ENCODE data around the gene DYNLRB1. TPM values are rescaled to one million over a fixed set of nuclear protein-coding genes. Genes with fewer than 3 reads are reported as not detected.
A peak's percentile ranks its signal among the peaks of the same experiment; 100 is the strongest.

Gene DYNLRB1
- total RNA-seq, 1 donor from 2014 or later = 166 TPM

DNA sequence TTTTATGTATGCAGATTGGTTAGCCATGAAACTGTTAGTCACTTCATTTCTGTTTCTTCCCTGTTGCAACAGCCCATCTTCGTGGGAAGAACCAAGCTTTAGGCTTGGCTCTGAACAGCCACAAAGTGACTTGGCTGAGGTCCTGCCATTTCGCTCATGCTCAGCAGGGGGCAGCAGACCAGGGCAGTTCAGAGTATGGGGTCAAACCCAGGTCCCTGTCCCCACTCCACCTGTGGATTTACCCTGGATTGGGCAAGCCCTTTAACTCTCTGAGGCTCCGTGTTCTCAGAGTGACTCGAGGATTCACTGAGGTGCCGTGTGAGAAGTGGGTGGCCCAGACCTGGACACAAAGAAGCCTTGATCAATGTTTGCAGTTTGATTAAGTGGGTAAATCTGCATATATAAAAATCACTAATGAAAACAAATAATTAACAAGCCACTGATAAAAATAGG is 22.5 kb downstream of the DYNLRB1 start:
- Mint-ChIP-seq H3K9me3 (ENCODE audit: unreplicated experiment) (no peaks in the 10 kb centered on the region), H3K27ac (ENCODE audit: unreplicated experiment) (no peak overlapping the region), H3K4me1 (ENCODE audit: unreplicated experiment) (no peaks in the 10 kb centered on the region), H3K27me3 (ENCODE audit: unreplicated experiment) (no peaks in the 10 kb centered on the region), H3K4me3 (ENCODE audit: unreplicated experiment) (no peak overlapping the region), H3K36me3 (ENCODE audit: unreplicated experiment) (peaks cover 45% of the 10 kb centered on the region)
- TF ChIP-seq, protein P1, sequence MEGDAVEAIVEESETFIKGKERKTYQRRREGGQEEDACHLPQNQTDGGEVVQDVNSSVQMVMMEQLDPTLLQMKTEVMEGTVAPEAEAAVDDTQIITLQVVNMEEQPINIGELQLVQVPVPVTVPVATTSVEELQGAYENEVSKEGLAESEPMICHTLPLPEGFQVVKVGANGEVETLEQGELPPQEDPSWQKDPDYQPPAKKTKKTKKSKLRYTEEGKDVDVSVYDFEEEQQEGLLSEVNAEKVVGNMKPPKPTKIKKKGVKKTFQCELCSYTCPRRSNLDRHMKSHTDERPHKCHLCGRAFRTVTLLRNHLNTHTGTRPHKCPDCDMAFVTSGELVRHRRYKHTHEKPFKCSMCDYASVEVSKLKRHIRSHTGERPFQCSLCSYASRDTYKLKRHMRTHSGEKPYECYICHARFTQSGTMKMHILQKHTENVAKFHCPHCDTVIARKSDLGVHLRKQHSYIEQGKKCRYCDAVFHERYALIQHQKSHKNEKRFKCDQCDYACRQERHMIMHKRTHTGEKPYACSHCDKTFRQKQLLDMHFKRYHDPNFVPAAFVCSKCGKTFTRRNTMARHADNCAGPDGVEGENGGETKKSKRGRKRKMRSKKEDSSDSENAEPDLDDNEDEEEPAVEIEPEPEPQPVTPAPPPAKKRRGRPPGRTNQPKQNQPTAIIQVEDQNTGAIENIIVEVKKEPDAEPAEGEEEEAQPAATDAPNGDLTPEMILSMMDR (IDR thresholded peaks at IDR 0.05) = peak; percentile 72
- no peak for DNase-seq (ENCODE audit: extremely low spot score, unreplicated experiment)

DNA sequence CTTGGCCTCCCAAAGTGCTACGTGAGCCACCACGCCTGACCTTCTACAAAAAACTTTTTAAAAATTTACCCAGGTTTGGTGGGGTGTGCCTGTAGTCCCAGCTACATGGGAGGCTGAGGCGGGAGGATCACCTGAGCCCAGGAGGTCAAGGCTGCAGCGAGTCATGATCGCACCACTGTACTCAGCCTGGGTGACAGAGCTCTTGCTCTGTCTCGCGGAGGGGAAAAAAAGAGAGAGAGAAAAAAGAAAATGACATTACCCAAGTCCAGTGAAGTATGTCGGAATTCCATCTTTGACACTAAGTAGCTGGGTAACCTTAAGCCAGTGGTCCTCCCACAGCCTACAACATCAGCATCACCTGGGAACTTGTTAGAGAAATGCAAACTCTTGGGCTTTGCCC is 23.5 kb downstream of the DYNLRB1 start:
- TF ChIP-seq, protein P1 (IDR thresholded peaks at IDR 0.05) = no peak
- no peak for DNase-seq (ENCODE audit: extremely low spot score, unreplicated experiment)
- H3K4me3 Mint-ChIP-seq (ENCODE audit: unreplicated experiment) = no peak overlapping the region
- no peak overlapping the region for H3K27ac Mint-ChIP-seq (ENCODE audit: unreplicated experiment)
- no peaks in the 10 kb centered on the region for H3K9me3 Mint-ChIP-seq (ENCODE audit: unreplicated experiment)
- peaks cover 38% of the 10 kb centered on the region for H3K36me3 Mint-ChIP-seq (ENCODE audit: unreplicated experiment)
- H3K27me3 Mint-ChIP-seq (ENCODE audit: unreplicated experiment) = no peaks in the 10 kb centered on the region
- H3K4me1 Mint-ChIP-seq (ENCODE audit: unreplicated experiment) = no peaks in the 10 kb centered on the region

DNA sequence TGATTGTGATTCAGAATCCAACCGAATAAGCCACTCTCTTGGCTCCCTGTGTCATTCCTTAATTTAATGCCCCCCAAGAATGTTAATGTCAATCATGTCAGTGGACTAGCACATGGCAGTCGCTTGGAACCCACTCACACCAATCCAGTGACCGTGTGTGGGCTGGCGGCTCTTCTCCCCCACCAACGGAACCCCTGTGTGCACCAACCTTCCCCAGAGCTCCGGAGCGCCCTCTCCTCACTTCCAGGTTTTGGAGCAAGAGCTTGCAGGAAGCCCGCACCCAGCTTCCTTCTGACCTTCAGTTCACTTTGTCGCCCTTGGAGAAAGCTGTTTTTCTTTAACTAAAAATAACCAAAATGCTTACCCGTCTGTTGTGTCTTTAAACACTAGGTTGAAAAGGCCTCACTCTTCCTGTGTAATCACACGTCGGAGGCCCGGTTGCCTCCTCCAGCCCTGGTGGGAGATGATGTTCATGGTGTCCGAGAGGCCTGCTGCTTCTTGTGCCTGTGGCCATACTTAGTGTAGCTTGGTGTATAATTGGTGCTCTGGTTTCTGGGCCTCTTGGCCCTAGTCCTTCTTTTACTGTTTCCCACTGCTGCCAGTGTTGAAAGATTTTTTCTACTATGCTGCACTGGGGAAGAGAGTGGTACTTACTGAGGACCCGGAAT is 24.5 kb downstream of the DYNLRB1 start:
- Mint-ChIP-seq H3K4me3 (ENCODE audit: unreplicated experiment) (no peak overlapping the region), H3K9me3 (ENCODE audit: unreplicated experiment) (no peaks in the 10 kb centered on the region), H3K27me3 (ENCODE audit: unreplicated experiment) (no peaks in the 10 kb centered on the region), H3K4me1 (ENCODE audit: unreplicated experiment) (no peaks in the 10 kb centered on the region), H3K36me3 (ENCODE audit: unreplicated experiment) (peaks cover 34% of the 10 kb centered on the region), H3K27ac (ENCODE audit: unreplicated experiment) (no peak overlapping the region)
- TF ChIP-seq, protein P1 (IDR thresholded peaks at IDR 0.05) = no peak
- DNase-seq (ENCODE audit: extremely low spot score, unreplicated experiment) = no peak

DNA sequence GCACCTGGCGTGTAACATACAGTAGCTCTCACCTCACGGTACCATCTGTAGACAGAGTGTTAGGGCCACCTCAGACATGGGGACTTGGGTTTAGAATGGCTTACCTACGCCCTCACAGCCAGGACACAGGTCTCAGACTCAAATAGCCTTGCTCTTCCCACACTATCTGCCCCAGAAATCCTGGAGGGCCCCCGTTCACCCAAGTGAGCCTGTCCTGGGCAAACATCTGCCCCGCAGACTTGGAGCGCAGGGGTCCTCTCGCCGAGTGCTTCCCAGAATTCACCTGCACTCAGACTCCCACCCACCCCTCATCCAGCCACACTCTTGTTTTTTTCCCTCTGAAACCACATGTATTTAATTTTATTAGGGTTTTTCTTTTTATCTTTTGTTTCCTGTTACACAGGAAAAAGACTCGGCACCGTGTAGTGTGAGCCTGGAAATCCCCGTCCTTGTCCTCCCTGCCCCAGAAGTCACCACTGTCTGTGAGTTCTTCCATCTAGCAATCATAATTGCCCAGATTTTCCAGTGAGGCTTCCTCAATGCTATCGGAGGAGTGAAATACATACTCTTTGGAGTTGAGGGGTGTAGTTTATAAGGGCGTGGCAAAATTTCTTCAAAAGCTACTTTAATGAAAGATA is 25.2 kb downstream of the DYNLRB1 start:
- TF ChIP-seq, protein P1 (IDR thresholded peaks at IDR 0.05) = no peak
- DNase-seq (ENCODE audit: extremely low spot score, unreplicated experiment) = no peak
- peaks cover 31% of the 10 kb centered on the region for H3K36me3 Mint-ChIP-seq (ENCODE audit: unreplicated experiment)
- H3K4me1 Mint-ChIP-seq (ENCODE audit: unreplicated experiment) = no peaks in the 10 kb centered on the region
- H3K4me3 Mint-ChIP-seq (ENCODE audit: unreplicated experiment) = no peak overlapping the region
- H3K9me3 Mint-ChIP-seq (ENCODE audit: unreplicated experiment) = no peaks in the 10 kb centered on the region
- no peak overlapping the region for H3K27ac Mint-ChIP-seq (ENCODE audit: unreplicated experiment)
- no peaks in the 10 kb centered on the region for H3K27me3 Mint-ChIP-seq (ENCODE audit: unreplicated experiment)

DNA sequence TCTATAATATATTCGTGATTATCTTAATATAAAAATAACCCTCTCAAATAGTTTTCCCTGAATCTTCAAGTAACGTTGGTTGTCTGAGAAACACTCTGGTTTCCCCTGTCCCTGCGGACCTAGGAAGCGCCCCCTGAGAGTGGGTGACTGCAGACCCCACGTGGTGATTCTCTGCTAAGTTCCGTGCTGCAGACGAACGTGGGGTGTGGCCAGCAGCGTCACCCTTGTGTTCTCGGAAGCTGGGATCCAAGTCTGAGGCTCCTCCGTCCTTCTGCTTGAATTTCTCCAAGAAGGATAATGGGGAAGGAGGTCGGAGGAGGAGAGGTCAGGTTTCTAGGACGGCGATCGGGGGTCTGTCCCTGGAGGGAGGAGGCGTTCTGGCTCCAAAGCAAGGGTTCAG is 25.7 kb downstream of the DYNLRB1 start:
- no peaks in the 10 kb centered on the region for H3K4me1 Mint-ChIP-seq (ENCODE audit: unreplicated experiment)
- H3K9me3 Mint-ChIP-seq (ENCODE audit: unreplicated experiment) = no peaks in the 10 kb centered on the region
- H3K4me3 Mint-ChIP-seq (ENCODE audit: unreplicated experiment) = no peak overlapping the region
- no peaks in the 10 kb centered on the region for H3K27me3 Mint-ChIP-seq (ENCODE audit: unreplicated experiment)
- no peak for DNase-seq (ENCODE audit: extremely low spot score, unreplicated experiment)
- TF ChIP-seq, protein P1 (IDR thresholded peaks at IDR 0.05) = no peak
- no peak overlapping the region for H3K27ac Mint-ChIP-seq (ENCODE audit: unreplicated experiment)
- peaks cover 28% of the 10 kb centered on the region for H3K36me3 Mint-ChIP-seq (ENCODE audit: unreplicated experiment)

Data from osteocyte (in vitro differentiated cells).